GM18909 (cell line): ENCODE measurements around the gene ABCC6.
"Not testable (repeated sequence)": the region's sequence is repeated elsewhere in the genome, so short reads cannot be mapped to it uniquely, and the experiment has no call there.

Source experiments
- ATAC-seq: cut with Tn5 transposase; IDR thresholded peaks from one replicate; pipeline ENCODE4 v1.9.1; 2021; ENCODE audit warnings: mild to moderate bottlenecking; ENCODE audit not compliant: unreplicated experiment, poor library complexity

The ABCC6 gene

GRCh38 chr16:16222850-16223661 lies at the start of gene ABCC6:
Gene ABCC6, minus strand, starts transcription at chr16:16223494. Its CDS starts 60 bp downstream, at chr16:16223434.
- not testable (repeated sequence) for ATAC-seq

GRCh38 chr16:16272573-16273221 lies 49.4 kb upstream of the ABCC6 start:
- not testable (repeated sequence) for ATAC-seq

- not testable (repeated sequence) for ATAC-seq
These were observed 48.4 kb upstream of the ABCC6 start for GRCh38 chr16:16271658-16272057.

GRCh38 chr16:16268185-16268808 lies 45.0 kb upstream of the ABCC6 start:
- not testable (repeated sequence) for ATAC-seq

- ATAC-seq = not testable (repeated sequence)
These were observed 44.4 kb upstream of the ABCC6 start for GRCh38 chr16:16267708-16268107.

GRCh38 chr16:16265044-16265443 lies 41.8 kb upstream of the ABCC6 start:
- not testable (repeated sequence) for ATAC-seq

- ATAC-seq = not testable (repeated sequence)
These were observed 40.7 kb upstream of the ABCC6 start for GRCh38 chr16:16263947-16264346.

GRCh38 chr16:16262954-16263555 lies 39.8 kb upstream of the ABCC6 start:
- ATAC-seq = not testable (repeated sequence)

GRCh38 chr16:16259971-16260370 lies 36.7 kb upstream of the ABCC6 start:
- ATAC-seq = not testable (repeated sequence)

- ATAC-seq = not testable (repeated sequence)
These were observed 35.5 kb upstream of the ABCC6 start for GRCh38 chr16:16258822-16259221.

- not testable (repeated sequence) for ATAC-seq
These were observed 34.1 kb upstream of the ABCC6 start for GRCh38 chr16:16257301-16257923.

- ATAC-seq = not testable (repeated sequence)
These were observed 29.1 kb upstream of the ABCC6 start for GRCh38 chr16:16252377-16252776.

- ATAC-seq = not testable (repeated sequence)
These were observed 26.5 kb upstream of the ABCC6 start for GRCh38 chr16:16249621-16250330.

- ATAC-seq = not testable (repeated sequence)
These were observed 24.1 kb upstream of the ABCC6 start for GRCh38 chr16:16247439-16247838.

GRCh38 chr16:16246578-16247262 lies 23.4 kb upstream of the ABCC6 start:
- ATAC-seq = not testable (repeated sequence)

GRCh38 chr16:16243886-16244285 lies 20.6 kb upstream of the ABCC6 start:
- ATAC-seq = not testable (repeated sequence)

GRCh38 chr16:16240667-16241066 lies 17.4 kb upstream of the ABCC6 start:
- ATAC-seq = not testable (repeated sequence)

GRCh38 chr16:16237738-16238137 lies 14.4 kb upstream of the ABCC6 start:
- not testable (repeated sequence) for ATAC-seq

- not testable (repeated sequence) for ATAC-seq
These were observed 13.8 kb upstream of the ABCC6 start for GRCh38 chr16:16237071-16237470.
